ENCODE results near the gene TEX264.
A peak's percentile ranks its signal among the peaks of the same experiment; 100 is the strongest.

The TEX264 gene

DNA sequence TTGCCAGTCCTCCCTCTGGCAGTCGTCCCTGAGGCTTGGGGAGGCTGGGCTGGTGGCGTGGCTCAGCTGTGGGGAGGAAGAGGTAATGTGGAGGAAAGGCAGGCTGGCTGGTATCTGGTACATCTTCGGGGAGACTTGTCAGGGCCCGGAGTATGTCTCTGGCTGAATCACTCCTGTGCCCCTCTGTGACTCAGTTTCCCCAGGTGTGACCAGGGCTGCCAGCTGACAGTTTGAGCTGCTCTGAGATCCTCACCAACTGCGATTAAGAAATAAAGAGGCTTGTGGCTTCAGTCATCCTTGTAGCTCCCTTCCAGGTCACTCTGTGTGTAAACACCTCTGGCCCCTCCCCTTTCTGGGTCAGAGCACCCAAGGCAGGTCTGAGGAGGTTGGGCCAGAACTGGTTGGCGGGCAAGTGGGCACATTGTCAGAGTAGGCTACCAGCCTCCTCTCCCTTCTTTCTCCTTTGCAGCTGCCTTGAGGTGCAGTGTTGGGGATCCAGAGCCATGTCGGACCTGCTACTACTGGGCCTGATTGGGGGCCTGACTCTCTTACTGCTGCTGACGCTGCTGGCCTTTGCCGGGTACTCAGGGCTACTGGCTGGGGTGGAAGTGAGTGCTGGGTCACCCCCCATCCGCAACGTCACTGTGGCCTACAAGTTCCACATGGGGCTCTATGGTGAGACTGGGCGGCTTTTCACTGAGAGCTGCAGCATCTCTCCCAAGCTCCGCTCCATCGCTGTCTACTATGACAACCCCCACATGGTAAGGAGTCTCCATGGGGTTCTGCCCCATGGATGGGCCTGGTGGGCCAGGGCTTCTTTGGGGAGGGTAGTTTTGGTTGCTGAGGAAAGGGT lies 3.0 kb downstream of the TEX264 start:
- no peak for DNase-seq (ENCODE audit: low read depth in 3 of 3)

GRCh38 chr3:51675201-51675611 lies 4.2 kb downstream of the TEX264 start:
- DNase-seq (ENCODE audit: low read depth in 3 of 3) = peak in 1 of 3 donors; percentile 26

- no peak for DNase-seq (ENCODE audit: low read depth in 3 of 3)
Observed at GRCh38 chr3:51676102-51676640, 5.1 kb downstream of the TEX264 start.

DNA sequence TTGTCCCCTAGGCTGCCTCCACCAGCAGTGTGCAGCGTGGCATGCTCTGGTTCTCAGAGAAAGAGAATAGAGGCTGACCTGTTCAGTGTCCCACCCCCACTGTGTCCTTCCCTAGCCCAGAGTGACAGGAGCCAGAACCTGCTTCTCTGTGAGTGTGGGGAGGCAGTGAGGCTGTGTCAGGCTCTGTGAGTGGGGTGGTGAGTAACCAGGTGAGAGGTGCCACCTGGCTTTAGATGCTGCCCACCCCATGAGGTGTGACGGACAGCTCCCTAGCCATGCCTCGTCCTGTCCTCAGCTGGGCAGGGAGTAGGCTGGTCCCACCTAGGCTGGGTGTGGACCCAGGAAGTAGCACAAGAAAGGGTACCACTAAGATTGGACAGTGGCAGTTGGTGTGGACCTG lies 6.3 kb downstream of the TEX264 start:
- no peak for DNase-seq (ENCODE audit: low read depth in 3 of 3)

- no peak for DNase-seq (ENCODE audit: low read depth in 3 of 3)
Observed at GRCh38 chr3:51678186-51678585, 7.1 kb downstream of the TEX264 start.

DNA sequence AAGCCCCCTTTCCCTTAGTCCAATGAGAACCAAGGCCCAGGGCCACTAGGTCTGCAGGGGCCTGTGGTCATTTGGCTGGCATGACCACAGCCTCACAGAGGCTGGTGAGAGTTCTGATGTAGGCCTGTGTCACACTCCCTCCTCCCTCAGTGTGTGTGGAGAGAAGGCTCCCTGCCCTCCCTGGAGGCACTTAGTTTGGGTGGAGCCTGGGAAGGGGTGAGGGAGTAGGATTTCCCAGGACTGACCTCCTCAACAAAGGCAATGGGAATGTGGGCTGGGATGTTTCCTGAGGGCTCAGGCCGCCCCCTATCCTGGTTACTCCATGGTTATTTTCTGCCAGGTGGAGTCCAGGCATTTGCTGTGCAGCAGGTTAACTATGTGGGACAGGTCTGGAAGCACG lies 7.6 kb downstream of the TEX264 start:
- DNase-seq (ENCODE audit: low read depth in 3 of 3) = no peak

GRCh38 chr3:51679318-51679717 lies 8.3 kb downstream of the TEX264 start:
- no peak for DNase-seq (ENCODE audit: low read depth in 3 of 3)

DNA sequence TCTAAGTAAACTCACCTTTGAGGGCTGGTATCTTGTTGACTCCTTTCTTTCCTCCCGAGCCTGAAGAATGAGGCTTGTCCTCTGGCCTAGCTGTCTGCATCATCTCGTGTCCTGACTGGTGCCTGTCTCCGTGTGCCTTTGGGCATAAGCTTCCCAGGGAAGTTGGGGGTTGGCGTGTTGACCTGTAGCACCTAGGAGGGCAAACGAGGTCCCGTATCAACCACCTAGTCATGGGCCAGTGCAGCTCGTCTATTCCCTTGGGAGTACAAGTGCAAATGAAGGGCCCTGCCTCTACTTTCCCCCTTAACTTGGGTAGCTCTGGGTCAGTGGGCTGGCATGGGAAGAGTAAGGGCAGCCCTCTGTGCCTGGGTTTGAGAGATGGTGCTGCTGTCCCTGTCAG lies 8.7 kb downstream of the TEX264 start:
- no peak for DNase-seq (ENCODE audit: low read depth in 3 of 3)

GRCh38 chr3:51680196-51680595 lies 9.1 kb downstream of the TEX264 start:
- no peak for DNase-seq (ENCODE audit: low read depth in 3 of 3)

- DNase-seq (ENCODE audit: low read depth in 3 of 3) = no peak
Observed at GRCh38 chr3:51680663-51681230, 9.7 kb downstream of the TEX264 start.

DNA sequence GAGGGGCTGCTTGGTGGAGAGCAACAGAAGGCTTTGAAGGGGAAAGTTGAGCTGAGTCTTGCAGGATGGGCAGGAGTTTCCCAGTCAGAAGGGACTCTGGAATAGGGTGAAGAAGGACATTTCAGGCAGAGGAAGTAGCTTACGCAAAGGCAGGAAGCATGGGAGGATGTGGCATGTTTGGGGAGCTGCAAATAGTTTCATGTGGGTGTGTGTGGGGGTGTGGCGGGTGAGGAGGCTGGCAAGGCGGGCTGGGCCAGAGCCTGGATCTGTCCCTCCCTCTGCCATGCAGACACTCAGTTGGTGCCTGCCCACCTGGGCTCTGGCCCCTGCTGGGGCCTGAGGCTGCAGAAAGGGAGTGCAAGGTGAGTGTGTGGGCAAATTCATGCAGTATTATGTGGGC lies 10.4 kb downstream of the TEX264 start:
- DNase-seq (ENCODE audit: low read depth in 3 of 3) = no peak

- peak; percentile 52 to 59 (median 57) for DNase-seq (ENCODE audit: low read depth in 3 of 3)
Observed at GRCh38 chr3:51682079-51682478, 11.0 kb downstream of the TEX264 start.

DNA sequence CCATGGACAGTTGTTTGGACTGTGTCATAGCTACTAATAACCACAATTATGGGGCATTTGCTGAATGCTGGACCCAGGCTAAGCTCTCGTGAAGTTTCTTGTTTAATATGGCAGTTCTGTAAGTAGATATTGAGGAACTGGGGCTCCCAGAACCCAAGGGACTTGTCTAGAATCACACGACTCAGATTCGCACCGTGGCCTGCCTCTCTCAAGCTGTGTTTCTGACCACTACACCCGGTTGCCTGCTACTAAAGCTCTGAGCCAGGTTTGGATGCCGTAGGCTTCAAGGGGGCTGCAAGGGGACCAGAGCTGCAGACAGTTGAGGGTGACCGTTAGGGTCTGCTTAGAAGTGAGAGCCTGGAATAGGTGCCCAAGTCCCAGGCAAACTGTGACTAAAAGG lies 11.5 kb downstream of the TEX264 start:
- no peak for DNase-seq (ENCODE audit: low read depth in 3 of 3)

DNA sequence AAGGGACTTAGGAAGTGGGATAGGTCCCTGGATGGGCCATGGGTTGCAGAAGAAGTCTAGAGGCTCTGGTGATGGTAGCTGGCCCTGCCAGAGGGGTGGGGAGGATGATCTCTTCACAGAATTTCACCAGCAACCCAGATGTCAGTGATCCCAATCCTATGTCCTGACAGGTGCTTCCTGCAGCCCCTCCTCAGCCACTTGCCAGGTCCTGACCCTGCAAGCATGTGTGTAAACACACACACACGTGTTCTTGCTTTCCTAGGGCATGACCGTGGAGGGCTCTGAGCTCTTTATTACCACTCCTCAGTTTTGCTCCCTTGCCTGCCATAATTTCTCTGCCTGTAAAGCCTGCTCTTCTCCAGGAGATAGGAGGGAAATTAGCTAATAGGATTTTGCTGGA lies 12.5 kb downstream of the TEX264 start:
- no peak for DNase-seq (ENCODE audit: low read depth in 3 of 3)

- DNase-seq (ENCODE audit: low read depth in 3 of 3) = no peak
Observed at GRCh38 chr3:51684971-51685751, 14.1 kb downstream of the TEX264 start.

DNA sequence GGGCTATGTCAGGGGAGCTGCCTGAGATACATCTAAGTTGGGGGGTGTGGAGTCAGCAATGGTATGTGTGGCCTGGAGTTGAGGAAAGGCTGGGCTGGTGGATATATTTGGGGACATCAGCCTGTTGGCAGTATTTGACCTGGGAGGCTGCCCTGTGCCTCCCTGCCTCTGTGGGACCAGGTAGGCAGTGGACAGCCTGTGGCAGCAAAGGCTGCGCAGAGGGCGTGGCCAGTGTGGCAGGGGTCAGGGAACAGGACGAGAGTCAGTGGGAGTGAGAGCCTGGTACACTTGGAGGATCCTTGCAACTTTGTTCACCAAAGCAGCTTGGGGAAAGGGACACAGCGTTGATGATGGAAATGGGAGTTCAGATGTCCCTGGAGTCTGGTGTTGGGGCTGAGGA lies 15.0 kb downstream of the TEX264 start:
- no peak for DNase-seq (ENCODE audit: low read depth in 3 of 3)

DNA sequence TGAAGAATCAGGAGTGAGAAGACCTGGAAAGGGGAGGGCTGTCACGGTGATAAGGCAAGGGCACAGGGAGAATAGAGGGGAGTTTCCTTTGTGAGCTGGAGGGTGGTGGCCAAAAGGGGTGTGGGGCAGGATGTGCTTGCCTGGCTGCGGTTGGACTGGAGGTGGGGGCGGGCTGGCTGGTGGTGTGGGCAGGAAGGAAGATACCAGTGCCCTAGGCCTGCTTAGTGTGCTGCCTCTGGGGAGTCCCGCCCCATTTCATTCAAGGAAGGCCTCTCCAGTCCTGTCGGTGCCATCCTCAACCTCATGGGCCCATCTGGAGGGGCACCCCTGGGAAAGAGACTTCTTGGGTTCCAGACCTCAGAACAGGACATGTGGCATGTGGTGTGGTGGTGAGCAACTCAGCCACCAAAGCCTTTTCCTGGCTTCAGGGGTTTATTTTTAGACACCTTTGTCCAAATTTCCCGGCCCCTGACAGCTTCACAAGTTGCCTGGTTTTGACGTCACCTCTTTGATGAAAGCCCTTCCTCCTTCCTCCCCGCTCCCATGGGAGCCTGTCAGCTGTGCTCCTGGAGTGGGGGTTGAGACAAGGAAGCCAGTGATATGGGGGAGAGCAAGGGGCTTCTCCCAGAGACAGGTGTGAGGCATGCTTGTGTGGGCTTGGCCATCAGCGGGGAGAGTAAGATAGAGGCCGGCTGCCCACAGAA lies 15.6 kb downstream of the TEX264 start:
- peak; percentile 55 to 68 (median 68) for DNase-seq (ENCODE audit: low read depth in 3 of 3)

- no peak for DNase-seq (ENCODE audit: low read depth in 3 of 3)
Observed at GRCh38 chr3:51687431-51688205, 16.6 kb downstream of the TEX264 start.

DNA sequence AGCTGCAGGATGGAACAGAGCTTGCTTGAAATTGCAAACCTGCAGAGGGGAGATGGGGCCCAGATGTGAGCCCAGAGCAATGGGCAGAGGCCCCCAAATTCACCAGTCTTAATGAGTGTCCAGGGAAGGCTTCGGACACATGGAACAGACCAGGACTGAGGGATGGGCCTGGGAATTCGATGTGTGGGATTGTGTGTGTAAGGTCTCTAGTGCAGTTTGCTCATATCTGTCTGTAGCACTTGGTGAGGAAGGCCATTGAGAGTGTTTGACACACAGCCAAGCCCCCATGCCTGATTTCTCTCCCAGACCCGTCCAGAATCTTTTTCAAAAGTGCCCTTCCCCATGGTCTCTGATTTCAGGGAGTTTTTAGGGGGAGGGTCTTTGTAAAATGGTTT lies 17.2 kb downstream of the TEX264 start:
- no peak for DNase-seq (ENCODE audit: low read depth in 3 of 3)

GRCh38 chr3:51691021-51691420 lies 20.0 kb downstream of the TEX264 start:
- DNase-seq (ENCODE audit: low read depth in 3 of 3) = no peak

- DNase-seq (ENCODE audit: low read depth in 3 of 3) = no peak
Observed at GRCh38 chr3:51691949-51692348, 20.9 kb downstream of the TEX264 start.
